Hepatic stellate cell (primary cell): Measurements from ENCODE around the gene MGLL.
A peak's percentile ranks its signal among the peaks of the same experiment; 100 is the strongest.

Experiments
- DNase-seq: peaks from one replicate; pipeline ENCODE4 v3.0.0; 2011; ENCODE audit warnings: low spot score

Gene MGLL

DNA sequence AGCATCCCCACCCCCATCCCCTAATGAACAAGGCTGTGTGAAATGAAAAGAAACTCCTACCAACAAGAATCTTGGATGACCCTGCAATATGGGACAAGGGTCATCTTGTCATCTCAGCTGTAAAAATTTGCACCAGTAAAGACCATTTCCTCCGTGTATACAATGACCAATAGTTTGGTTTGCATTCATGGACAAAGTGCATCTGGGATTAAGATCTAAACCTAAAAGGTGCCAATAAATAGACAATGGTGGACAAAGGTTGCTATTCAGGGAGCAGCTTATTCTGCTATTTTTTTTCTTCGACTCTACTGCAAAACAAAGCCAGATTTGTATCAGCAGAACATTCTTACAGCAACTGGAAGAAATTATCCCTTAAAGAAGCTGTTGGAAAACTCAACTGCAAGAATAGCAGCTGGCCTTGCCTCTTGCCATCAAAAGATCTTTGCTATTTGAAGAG lies 8.0 kb downstream of the MGLL start:
- DNase-seq: no peak

DNA sequence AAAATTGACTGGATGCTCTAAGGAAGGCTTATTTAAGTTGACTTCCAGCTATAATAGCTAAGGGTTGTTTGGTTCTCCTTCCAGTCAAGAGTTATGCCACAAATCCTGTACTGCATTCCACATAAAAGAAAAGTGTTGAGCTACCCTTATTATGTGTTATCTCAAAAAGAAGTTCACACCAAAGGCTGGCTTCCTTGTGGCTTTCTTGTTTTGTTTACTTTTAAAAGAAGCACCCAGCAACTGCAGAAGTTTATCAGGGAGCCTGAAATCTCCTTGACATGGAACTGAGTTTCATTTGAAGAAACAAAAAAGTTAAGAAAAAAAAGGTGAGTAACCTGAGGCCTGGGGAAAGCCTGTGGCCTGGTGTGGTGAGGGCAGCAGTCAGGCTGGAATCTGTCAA lies 10.2 kb downstream of the MGLL start:
- no peak for DNase-seq

DNA sequence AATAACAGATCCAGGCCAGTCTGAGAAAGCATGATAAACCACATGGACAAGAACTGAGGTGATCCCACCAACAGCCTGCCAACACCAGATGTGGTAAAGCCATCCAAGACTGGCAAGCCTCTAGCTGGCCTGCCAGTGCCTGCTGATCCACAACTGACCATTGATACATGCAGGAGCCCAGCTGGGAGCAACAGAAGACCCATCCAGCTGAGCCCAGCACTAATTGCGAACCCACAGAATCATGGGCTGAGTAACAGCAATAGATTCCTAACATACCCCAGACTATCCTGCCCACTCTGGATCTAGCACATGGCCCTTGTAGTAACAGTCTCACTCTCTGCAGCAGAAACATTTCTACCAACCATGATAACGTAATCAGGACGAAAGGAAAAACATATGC lies 10.6 kb downstream of the MGLL start:
- no peak for DNase-seq

DNA sequence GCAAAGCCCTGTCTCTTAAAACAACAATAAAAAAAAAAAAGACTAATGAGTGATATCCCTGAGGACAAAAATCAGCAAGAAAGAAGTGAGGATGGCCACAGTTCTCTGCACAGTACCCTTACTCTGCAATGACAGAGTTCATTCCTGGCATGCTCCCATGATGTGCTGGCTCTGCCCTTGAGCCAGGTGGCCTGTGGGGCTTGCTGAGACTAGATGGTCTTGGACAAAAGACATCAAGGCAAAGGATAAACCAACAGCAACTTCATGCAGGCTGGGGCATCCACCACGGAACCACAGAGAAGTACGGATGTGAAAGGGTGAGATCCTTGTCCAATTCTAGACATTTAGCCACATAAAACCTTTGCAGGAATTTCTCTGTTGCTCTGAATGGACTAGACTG lies 12.7 kb downstream of the MGLL start:
- no peak for DNase-seq

DNA sequence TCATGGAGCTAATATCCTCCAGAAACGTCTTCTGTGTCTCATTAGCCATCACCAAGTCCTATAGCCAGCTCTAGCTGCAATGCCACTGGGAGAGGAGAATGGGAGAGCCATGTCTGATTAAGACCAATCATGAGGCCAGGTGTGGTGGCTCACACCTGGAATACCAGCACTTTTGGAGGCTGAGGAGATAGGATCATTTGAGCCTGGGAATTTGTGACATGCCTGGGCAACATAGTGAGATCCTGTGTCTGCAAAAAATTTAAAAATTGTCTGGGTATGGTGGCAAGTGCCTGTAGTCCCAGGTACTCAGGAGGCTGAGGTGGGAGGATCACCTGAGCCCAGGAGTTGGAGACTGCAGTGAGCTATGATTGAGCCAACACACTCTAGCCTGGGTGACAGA lies 13.1 kb downstream of the MGLL start:
- no peak for DNase-seq

DNA sequence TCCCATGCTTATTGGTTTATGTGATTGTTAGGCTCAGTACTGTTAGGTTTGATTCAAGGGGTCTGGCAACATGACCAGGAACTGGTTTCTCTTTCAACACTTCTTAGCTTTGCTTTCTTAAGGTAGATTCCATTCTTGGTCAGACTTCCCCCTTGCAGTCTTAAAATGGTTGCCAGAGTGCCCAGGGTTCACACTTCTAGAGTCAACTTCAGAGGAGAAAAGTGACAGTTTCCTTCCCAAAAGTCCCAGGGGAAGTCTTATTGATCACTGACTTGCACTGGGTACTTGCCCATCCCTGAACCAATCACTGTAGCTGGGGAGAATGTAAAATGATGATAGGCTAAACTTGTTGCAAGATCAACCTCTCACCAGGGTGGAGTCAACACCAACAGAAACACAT lies 14.1 kb downstream of the MGLL start:
- no peak for DNase-seq

DNA sequence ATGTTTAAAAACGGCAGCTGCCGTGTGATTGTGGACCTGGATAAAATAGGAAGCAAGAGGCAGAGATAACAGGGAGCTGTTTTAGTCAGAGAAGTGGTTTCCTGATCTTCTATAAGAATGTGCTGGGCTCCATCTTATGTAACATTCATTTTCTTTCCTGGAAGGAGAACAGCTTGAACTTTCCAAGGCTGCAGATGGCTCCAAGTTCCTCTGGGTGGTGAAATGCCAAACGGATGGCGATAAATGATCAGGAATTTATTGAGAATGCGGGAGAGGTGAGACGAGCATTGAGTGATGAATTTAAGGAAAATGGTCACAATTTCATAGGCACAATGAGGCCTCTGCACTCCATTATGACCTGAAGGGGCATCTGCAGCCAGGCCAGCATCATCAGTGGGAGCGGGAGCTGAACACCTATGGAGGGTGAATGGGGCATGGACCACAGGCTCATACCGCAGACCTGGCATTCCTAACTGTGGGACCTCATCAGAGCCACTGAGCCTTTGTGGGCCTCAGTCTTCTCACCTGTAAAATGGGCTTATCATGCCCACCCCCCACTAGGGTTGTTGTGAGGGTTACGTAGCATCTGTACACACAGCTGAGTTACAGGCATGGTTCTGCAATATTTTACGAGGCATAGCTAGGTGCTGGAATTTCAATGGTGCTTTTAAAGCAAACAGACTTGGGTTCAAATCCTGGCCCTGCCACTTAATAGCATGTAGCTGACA lies 17.1 kb downstream of the MGLL start:
- no peak for DNase-seq

DNA sequence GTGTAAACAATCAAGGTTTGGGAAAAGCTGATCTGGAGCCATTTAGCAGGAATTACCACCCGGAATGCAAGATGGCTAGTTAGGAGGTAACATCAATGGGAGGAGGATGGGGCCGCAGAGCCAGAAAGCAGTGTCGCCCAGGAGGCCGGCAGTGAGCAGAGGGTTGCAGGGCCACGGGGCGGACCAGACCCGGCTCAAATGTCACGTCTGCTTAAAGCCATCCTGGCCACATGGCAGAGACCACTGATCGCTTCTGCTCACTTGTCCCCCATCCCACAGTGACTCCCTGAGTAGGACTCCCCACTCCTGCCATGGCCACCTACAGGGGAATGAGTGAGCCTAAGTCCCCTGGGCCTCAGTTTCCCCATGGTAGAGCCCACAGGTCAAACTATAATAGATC lies 18.2 kb downstream of the MGLL start:
- no peak for DNase-seq

DNA sequence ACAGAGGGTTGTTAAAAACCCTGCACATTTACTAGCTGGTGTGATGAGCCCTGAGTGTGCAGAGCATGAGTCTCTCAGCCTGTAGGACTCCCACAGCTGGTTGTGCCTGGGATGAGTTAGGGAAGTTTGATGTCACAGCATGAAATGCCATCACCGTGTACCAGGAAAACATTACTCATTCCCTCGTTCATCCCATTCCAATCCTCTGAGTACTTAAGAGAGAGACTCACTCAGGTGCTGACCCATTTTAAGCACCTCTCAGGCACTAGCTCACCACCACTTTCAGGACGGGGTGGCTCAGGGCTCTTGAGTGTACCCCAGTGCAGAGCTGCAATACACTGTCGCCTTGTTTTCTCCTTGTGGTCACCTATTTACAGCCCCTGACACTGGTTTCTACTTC lies 18.7 kb downstream of the MGLL start:
- DNase-seq: peak; percentile 88

DNA sequence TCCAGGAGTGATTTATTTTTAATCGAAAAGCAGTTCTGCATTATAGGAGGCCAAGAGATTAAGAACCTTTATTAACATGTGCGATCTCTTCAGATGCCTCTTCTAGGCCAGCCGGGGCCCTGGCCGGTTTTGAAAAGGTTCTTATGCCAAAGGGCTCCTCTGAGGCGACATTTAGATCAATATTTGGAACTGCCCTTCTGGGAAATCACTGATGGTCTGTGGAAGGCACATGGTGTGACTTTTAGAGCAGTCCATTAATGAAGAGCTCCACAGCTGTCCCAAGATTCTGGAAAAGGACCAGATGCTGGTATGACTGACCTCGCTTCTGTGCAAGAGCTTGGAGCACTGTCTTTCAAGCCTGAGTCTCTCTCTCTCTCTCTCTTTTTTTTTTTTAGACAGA lies 19.7 kb downstream of the MGLL start:
- DNase-seq: no peak

DNA sequence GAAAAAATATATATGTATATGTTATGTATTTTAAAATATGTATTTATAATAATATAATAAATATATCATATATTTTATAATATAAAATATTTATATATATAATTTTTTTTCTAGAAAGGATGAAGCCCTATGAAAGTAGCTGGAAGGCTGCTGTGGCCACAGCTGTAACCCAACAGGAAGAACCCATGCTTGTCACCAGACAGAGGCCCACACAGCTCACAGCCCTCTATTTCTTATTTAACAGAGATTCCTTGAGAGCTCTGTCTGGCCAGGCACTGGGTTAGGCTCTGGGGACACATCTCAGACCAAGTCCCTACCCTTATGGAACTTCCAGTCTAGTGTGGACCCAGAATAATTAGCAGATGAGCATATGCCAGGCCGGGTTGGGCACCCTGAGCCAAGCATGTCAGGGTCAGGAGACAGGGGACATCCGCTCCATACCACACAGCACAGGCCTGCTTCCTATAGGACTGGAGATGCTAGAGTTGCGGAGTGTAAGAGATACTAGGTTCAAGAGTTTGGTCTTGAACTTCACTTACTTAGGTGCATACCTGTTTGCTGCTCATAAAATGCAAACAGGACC lies 20.5 kb downstream of the MGLL start:
- DNase-seq: no peak

DNA sequence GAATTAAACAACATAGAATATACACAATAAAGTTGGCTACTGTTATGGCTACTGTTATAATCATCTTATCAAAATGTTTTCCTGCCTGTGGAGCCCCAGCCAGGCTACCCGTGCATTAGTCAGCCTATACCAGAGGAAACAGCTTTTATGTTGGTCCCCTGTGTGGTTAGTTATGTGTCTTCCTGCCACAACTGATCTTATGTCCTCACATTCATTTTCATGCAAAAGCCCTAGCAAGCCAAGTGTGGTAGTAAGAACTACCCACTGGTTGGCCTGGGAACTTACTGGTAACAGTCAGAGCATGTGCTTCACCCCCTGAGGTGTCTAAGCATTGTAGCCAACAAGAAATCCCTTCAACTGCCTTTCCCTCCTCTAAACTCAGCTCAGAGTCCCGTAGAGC lies 21.8 kb downstream of the MGLL start:
- DNase-seq: no peak

DNA sequence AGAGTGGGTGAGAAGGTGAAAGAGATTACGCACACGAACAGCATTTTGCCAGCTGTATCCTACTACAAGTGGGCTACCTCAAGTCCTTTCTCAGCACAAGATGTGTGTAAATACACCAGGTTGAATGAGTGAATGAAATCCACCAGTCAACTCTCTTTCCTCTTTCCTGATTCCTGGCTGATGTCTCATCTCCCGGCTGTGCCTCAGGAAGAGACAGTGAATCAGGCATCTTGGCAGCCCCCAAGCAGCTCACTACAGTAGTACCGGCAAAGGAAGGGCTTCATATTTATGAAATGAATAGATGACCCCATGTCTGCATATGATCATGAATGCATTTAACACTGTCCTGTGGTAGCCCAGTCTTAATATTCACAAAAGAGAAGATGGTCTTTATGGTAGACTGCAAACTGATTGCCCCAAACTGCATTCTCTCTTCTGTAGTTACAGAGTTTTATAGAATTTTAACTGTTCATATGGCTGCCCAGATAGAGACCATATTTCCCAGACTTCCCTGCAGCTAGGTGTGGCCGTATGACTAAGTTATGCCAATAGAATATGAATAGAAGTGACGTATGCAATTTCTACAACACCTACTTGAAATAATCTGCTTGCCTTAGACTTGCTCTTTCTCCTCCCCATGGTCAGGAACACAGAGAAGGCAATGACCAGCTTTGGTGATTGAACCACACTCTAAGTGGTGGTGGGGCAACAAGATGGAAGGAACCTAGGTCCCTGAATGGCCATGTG lies 22.7 kb downstream of the MGLL start:
- peak; percentile 86 for DNase-seq

DNA sequence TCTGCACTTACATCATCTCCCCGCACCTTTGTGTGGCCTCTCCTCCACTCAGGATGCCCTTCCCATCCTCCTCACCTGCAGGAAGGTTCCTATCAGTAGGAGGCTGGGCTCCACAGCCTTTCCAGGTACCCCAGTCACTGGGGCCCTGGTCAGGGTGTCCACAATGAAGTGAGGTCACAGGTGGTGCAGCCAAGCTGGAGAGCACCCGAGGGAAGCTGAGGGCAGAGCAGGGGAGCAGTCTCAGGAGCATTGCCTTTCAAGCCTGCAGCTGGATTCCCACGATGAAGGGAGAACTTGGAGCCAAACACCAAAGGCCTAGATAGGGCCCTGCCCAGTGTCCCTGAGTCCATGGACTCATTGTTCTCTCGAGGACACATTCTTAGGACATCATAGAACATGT lies 23.6 kb downstream of the MGLL start:
- DNase-seq: no peak

DNA sequence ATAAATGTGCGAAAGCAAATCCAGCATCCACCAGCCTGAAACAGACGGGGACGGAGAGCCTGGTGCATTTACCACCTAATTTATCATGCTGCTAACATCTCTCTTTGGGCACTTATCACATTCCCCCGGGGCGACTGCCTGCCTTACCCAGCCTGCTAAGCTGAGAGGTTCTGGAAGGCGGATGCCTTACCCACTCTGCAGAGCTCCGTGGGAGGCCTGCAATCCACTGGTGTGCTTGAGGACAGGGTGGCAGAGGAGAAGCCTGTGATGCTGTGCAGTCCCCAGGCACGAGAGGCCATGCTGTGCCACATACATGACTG lies 25.5 kb downstream of the MGLL start:
- DNase-seq: no peak

DNA sequence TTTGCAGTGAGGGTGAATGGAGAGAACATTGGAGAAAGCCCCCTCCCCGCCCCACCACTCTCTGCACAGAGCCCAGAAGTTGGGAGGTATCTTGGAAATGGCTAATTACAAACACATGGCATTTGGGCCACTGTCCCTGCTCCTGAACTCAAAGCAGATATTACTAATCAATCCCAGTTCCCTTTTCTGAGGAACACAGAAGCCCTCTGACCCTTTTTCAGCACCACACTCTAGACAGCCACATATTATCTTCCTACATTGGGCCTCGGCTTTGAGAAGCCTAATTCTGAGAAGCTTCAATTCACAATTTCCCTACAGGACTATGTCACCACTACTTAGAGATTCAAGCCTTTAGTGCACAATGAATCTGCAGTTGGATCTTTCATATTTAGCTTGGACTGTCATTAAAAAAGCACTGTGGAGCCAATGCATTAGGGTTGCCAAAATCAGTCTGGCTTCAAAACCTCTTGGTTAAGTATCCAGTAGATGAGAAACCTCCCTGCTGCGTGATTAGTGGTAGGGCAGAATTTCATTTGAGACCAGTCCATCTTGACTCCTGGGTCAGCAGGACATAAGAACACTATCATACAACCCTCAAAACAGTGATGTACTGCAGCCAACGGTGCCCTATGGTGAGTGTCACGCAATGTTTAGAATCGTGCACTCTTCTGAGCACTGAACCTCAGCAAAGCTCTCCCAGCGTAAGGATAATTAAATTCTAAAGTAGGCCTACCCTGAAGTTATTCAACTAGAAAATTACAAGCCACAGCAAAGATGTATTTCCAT lies 26.1 kb downstream of the MGLL start:
- DNase-seq: no peak

DNA sequence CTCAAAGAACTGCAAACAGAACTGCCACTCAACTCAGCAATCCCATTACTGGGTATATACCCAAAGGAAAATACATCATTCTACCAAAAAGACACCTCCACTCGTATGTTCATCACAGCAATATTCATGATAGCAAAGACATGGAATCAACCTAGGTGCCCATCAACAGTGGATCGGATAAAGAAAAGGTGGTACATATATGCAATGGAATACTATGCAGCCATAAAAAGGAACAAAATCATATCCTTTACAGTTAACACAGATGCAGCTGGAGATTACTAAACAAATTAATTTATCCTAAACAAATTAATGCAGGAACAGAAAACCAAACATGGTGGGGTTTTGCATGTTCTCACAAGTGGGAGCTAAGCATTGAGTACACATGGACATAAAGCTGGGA lies 27.3 kb downstream of the MGLL start:
- DNase-seq: no peak

DNA sequence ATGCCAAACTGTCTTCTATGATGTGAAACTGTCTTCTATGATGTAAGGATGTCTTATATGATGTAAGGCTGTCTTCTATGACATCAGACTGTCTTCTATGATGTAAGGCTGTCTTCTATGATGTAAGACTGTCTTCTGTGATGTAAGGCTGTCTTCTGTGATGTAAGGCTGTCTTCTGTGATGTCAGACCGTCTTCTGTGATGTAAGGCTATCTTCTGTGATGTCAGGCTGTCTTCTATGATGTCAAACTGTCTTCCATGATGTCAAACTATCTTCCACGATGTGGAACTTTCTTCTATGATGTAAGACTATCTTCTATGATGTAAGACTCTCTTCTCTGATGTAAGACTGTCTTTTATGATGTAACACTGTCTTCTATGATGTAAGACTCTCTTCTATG lies 27.9 kb downstream of the MGLL start:
- no peak for DNase-seq

DNA sequence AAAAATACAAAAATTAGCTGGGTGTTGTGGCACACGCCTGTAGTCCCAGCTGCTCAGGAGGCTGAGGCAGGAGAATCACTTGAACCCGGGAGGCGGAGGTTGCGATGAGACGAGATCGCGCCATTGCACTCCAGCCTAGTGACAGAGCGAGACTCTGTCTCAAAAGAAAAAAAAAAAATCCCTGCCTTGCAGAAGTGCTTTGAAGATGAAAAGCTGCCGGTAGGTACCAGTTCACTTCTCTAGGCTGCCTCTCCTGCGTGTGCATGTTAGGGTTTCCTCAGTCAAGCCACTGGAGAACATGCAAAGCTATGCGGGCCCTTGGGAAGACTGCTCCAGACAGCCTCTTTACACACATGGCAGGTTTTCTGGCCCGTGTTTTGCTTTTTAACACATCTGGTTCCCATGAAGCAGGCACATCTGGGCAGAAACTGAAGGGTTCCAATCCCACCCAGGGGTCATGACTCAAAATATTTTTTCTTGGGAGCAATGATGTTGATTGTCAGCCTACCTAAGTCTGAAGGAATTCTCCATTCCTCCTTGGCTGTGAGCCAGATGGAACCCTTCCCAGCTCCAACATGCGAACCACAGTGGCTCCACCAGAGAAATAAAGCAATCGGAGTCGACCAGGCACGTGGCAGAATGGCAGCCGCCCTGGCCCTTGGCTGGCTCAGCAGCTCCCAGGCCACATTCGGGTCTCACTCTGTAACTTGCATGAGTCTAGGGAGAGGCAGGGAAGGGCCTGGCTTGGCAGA lies 29.6 kb downstream of the MGLL start:
- peak; percentile 77 for DNase-seq

DNA sequence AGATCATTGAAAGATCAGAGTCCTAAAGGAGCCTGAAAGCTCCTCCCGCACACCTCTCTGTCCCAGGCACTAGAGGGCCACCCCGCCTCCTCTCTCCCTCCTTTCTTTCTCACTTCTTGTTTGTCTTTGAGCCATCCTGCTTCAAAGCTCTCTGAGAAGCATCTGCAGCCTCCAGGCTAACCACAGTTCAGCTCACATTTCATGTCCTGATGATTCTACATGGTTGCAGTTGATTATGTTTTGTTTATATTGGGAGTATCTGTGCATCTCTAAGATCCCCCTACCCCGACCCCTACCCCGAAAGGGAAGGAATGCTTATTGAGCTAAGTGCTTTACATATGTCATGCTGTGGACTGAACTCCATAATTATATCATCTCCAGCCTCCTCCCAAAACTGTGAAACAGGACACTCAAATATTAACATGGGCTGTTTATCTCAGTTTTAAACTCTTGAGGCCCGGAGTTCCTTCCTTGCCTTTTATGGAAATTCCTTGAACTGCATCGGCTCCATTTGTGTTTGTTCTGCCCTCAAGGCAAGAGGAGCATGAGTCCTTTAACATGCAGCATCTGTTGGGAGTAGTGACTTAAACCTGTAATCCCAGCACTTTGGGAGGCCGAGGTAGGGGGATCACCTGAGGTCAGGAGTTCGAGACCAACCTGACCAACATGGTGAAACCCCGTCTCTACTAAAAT lies 30.9 kb downstream of the MGLL start:
- DNase-seq: peak; percentile 49

DNA sequence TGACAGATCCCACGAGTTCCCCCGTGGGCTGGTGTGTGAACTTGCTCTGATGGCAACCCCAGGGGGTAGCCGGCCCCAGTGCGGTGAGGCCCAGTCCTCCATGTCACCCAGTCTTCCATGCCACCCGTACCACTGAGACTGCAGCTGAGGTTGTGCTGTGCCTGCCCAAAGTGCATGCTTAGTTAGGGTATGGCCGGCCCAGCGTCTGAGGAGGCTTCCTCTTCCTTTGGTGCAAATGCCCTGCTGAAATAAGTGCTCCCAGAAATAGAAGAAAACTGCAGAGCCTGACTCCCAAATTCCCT lies 31.5 kb downstream of the MGLL start:
- no peak for DNase-seq
